PC-9 (cell line): ENCODE data around the gene HMX3. TPM values are rescaled to one million over a fixed set of nuclear protein-coding genes. Genes with fewer than 3 reads are reported as not detected.

ENCODE experiments used
- BruUV-seq: library from RNA; stranded (reverse); fragments of 400-500 nt; replicated peaks from 2 replicates; lab custom pipeline; 2021; lab: Mats Ljungman, UMichigan
- CTCF ChIA-PET: fragments of 300-600 bp; sonication (Branson Sonifier 250); formaldehyde crosslinking; loops from one replicate; lab custom pipeline; 2022; ENCODE audit warnings: antibody characterized with exemption; lab: Charles Lee
- POLR2A ChIA-PET: fragments of 300-600 bp; sonication (Branson Sonifier 250); formaldehyde crosslinking; loops from one replicate; lab custom pipeline; 2022; ENCODE audit warnings: antibody characterized with exemption; ENCODE audit not compliant: unreplicated experiment; lab: Charles Lee
- DNase-seq, 2 experiments: peaks; one replicate each; pipeline versions ENCODE4 v3.0.0 to v3.0.0-alpha.2; 2015 to 2022; ENCODE audit warnings: mixed read lengths in 1 of 2
- H2AFZ ChIP-seq: fragments of 200-600 bp; sonication (generic); 2 replicates; pipeline ENCODE4 v1.8.1; 2017; ENCODE audit warnings: antibody characterized with exemption
- H3F3A ChIP-seq: fragments of 200-600 bp; sonication (generic); 2 replicates; pipeline ENCODE4 v1.8.1; 2017; ENCODE audit warnings: antibody characterized with exemption, mild to moderate bottlenecking, low read depth; ENCODE audit not compliant: insufficient read depth
- H3K27ac ChIP-seq: fragments of 200-600 bp; sonication (generic); 2 replicates; pipeline ENCODE4 v1.6.1; 2016; ENCODE audit warnings: mixed run types
- H3K27me3 ChIP-seq: fragments of 200-600 bp; sonication (generic); 2 replicates; pipeline ENCODE4 v1.6.1; 2016; ENCODE audit warnings: low read depth, mixed run types; ENCODE audit not compliant: insufficient read depth
- H3K36me3 ChIP-seq: fragments of 200-600 bp; sonication (generic); 2 replicates; pipeline ENCODE4 v1.6.1; 2016; ENCODE audit warnings: low read depth, mixed run types
- H3K4me1 ChIP-seq: fragments of 200-600 bp; sonication (generic); replicated peaks from 2 replicates; pipeline ENCODE4 v1.6.1; 2016; ENCODE audit warnings: mixed run types; ENCODE audit not compliant: insufficient read depth
- H3K4me2 ChIP-seq: fragments of 200-600 bp; sonication (generic); 2 replicates; pipeline ENCODE4 v1.6.1; 2017; ENCODE audit warnings: mixed run types
- H3K4me3 ChIP-seq: fragments of 200-600 bp; sonication (generic); 2 replicates; pipeline ENCODE4 v1.6.1; 2016; ENCODE audit warnings: mixed run types
- H3K79me2 ChIP-seq: fragments of 200-600 bp; sonication (generic); 2 replicates; pipeline ENCODE4 v1.6.1; 2017; ENCODE audit warnings: low read depth, mixed run types
- H3K9me2 ChIP-seq: fragments of 200-600 bp; sonication (generic); 2 replicates; pipeline ENCODE4 v1.8.1; 2017; ENCODE audit warnings: mild to moderate bottlenecking; ENCODE audit not compliant: insufficient read depth
- H3K9me3 ChIP-seq: fragments of 200-600 bp; sonication (generic); 2 replicates; pipeline ENCODE4 v1.8.1; 2016; ENCODE audit warnings: low read depth; ENCODE audit not compliant: insufficient read depth
- H4K20me1 ChIP-seq: fragments of 200-600 bp; sonication (generic); 2 replicates; pipeline ENCODE4 v1.8.1; 2017; ENCODE audit not compliant: insufficient read depth
- CTCF ChIP-seq: fragments of 200-600 bp; sonication (generic); conservative IDR thresholded peaks from 2 replicates; pipeline ENCODE4 v1.6.1; 2017; ENCODE audit warnings: mixed run types, antibody characterized with exemption, mild to moderate bottlenecking, moderate library complexity
- EZH2 ChIP-seq: fragments of 200-600 bp; sonication (generic); IDR thresholded peaks from 2 replicates; pipeline ENCODE4 v1.8.0; 2017; ENCODE audit warnings: antibody characterized with exemption, low read depth
- intact Hi-C: fragments of 100-400 bp; cut with micrococcal nuclease; formaldehyde crosslinking; loops from one replicate; pipeline ENCODE4 v1.10.0; 2022; ENCODE audit not compliant: unreplicated experiment
- total RNA-seq: library from RNA; stranded (reverse); gene quantifications from 2 replicates; pipeline ENCODE4 v1.2.3, GENCODE V29; 2021

Gene HMX3
- total RNA-seq, 1 experiment from 2014 or later = not detected

- H3K27ac ChIP-seq = no peak overlapping the region
- no peak overlapping the region for H2AFZ ChIP-seq
- H3K36me3 ChIP-seq = no peaks in the 10 kb centered on the region
- intact Hi-C loops = no loop called here
- no peak overlapping the region for H3K4me2 ChIP-seq
- no peak overlapping the region for H3K4me3 ChIP-seq
- H3K79me2 ChIP-seq = no peaks in the 10 kb centered on the region
- TF ChIP-seq EZH2 (no peak), CTCF (no peak)
- POLR2A ChIA-PET = no interaction called here
- peaks cover 15% of the 10 kb centered on the region for H3K27me3 ChIP-seq
- no peaks in the 10 kb centered on the region for H3K4me1 ChIP-seq
- H3F3A ChIP-seq = no peaks in the 10 kb centered on the region
- H3K9me2 ChIP-seq = no peaks in the 10 kb centered on the region
- no peak for DNase-seq
- H4K20me1 ChIP-seq = no peaks in the 10 kb centered on the region
- CTCF ChIA-PET = no interaction called here
- BruUV-seq = no TSS peak
- H3K9me3 ChIP-seq = no peaks in the 10 kb centered on the region
Observed at GRCh38 chr10:123087786-123088185, 48.0 kb upstream of the HMX3 start.

DNA sequence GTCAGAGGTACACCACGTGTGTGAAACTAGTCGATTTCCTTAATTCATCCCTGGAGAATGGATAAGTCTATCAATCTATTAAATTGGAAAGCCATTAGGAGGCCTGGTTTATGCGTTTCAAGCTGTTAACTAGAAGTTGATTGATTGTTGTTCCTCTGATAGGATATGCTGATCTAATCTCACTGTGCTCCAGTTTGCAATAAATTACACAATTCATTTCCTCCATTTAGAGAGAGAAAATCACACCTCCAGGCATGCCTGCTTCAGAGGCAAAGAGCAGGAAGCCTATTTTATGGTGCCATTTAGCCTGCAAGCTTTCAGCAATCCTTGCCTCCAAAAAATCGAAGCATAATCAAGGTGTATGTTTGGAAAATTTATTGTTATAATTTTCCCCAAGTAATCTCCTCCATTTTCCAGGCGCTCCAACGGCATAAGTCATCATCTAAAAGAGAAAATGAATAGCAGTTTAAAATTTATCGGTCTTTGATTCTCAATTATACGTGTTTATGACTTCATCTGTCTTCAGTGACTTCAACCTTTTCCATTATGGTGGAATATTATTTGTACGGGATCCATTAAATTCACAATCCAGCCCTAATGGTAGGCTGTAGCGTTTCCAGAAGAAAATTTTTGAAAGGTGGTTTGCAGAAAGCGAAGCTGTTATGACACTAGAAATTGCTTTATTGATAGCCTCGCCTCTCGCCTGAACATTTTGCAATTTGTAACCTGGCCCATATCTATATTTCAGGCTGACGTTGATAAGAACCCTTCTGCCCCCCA is 42.9 kb upstream of the HMX3 start:
- H4K20me1 ChIP-seq = no peaks in the 10 kb centered on the region
- H3F3A ChIP-seq = no peaks in the 10 kb centered on the region
- no peaks in the 10 kb centered on the region for H3K79me2 ChIP-seq
- H3K27ac ChIP-seq = no peak overlapping the region
- no peaks in the 10 kb centered on the region for H3K9me2 ChIP-seq
- ChIA-PET POLR2A (no interaction called here), CTCF (no interaction called here)
- BruUV-seq = no TSS peak
- DNase-seq = no peak
- no peak overlapping the region for H3K4me3 ChIP-seq
- intact Hi-C loops = no loop called here
- no peak overlapping the region for H2AFZ ChIP-seq
- no peak overlapping the region for H3K4me2 ChIP-seq
- H3K9me3 ChIP-seq = no peaks in the 10 kb centered on the region
- no peaks in the 10 kb centered on the region for H3K36me3 ChIP-seq
- peaks cover 39% of the 10 kb centered on the region for H3K27me3 ChIP-seq
- no peaks in the 10 kb centered on the region for H3K4me1 ChIP-seq
- TF ChIP-seq EZH2 = no peak
- TF ChIP-seq CTCF = no peak

DNA sequence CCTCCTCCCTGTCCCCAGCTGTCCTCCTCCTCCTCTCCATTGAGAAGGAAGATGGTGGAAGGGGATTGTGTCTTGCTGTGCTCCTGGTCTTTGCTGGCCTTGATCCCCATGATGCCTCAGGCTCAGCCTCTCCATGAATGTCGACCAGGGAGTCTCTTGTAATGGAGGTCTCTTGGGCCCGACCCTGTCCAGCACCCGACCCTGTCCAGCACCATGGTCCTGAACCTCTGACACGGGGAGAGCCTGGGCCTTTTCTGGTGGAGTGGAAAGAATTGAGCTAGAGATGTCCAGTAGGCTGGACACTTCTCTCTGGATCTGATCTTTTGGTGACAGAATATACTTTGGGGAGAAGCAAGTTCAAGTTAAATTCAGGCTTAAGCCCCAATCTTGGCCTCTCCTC is 42.3 kb upstream of the HMX3 start:
- Histone ChIP-seq H3K79me2 (no peaks in the 10 kb centered on the region), H2AFZ (no peak overlapping the region), H3K4me2 (no peak overlapping the region), H3F3A (no peaks in the 10 kb centered on the region), H3K9me3 (no peaks in the 10 kb centered on the region), H3K27ac (no peak overlapping the region), H4K20me1 (no peaks in the 10 kb centered on the region), H3K36me3 (no peaks in the 10 kb centered on the region), H3K9me2 (no peaks in the 10 kb centered on the region), H3K4me3 (no peak overlapping the region), H3K27me3 (peaks cover 39% of the 10 kb centered on the region), H3K4me1 (no peaks in the 10 kb centered on the region)
- TF ChIP-seq CTCF = no peak
- TF ChIP-seq EZH2 = no peak
- intact Hi-C loops = no loop called here
- POLR2A ChIA-PET = no interaction called here
- BruUV-seq = no TSS peak
- CTCF ChIA-PET = no interaction called here
- DNase-seq = no peak
